K562 (cell line): ENCODE measurements around the gene CENPC. TPM values are rescaled to one million over a fixed set of nuclear protein-coding genes. Genes with fewer than 3 reads are reported as not detected.

ENCODE experiments used
- ATAC-seq: fragments of 200-7000 bp; cut with Tn5 transposase; 3 replicates; pipeline ENCODE4 v1.9.1; 2020; ENCODE audit warnings: moderate library complexity
- BruUV-seq: library from RNA; stranded (reverse); fragments of 400-500 nt; replicated peaks from 2 replicates; lab custom pipeline; 2021; lab: Mats Ljungman, UMichigan
- CTCF ChIA-PET: fragments of 300-600 bp; formaldehyde crosslinking; extraction: SDS; loops from one replicate; lab custom pipeline; 2021; ENCODE audit warnings: low intra/inter-chr PET ratio; lab: Yijun Ruan, JAX
- POLR2A ChIA-PET: fragments of 300-600, 350-650 bp; sonication (Branson Sonifier 250); formaldehyde crosslinking; extraction: SDS; loops from one replicate; lab custom pipeline; 2021; ENCODE audit warnings: antibody characterized with exemption, inconsistent platforms; lab: Yijun Ruan, JAX
- DNase-seq, 4 experiments: peaks; one replicate each; pipeline versions ENCODE4 v3.0.0 to v3.0.0-alpha.2; 2011 to 2018; ENCODE audit warnings: low spot score in 3 of 4, mixed read lengths in 3 of 4; ENCODE audit errors: extremely low read depth in 1 of 4
- FAIRE-seq: peaks from 2 replicates; lab custom pipeline; 2011; peaks lifted over from hg19 to GRCh38; lab: Jason Lieb, UNC
- H2AFZ ChIP-seq: 2 replicates; pipeline ENCODE4 v1.6.0; 2011; ENCODE audit warnings: low read depth, low read length, control low read depth, inconsistent platforms
- H3K27ac ChIP-seq: fragments of 200-600 bp; 3 replicates; pipeline ENCODE4 v1.8.0; 2011; ENCODE audit warnings: low read depth, mild to moderate bottlenecking, control low read depth, inconsistent platforms, low read length, moderate library complexity, mixed read lengths; ENCODE audit errors: extremely low read depth
- H3K27me3 ChIP-seq, 2 experiments: fragments of 300-600 bp in 1 of 2; 2 replicates in 1 of 2; 3 replicates in 1 of 2; pipeline versions ENCODE4 v1.6.0 to v1.8.0; 2011; ENCODE audit warnings: inconsistent platforms in 2 of 2, low read length in 2 of 2, mild to moderate bottlenecking in 1 of 2, mixed read lengths in 1 of 2, moderate library complexity in 1 of 2; ENCODE audit not compliant: control insufficient read depth in 2 of 2, insufficient read depth in 2 of 2
- H3K36me3 ChIP-seq: fragments of 300-600 bp; 3 replicates; pipeline ENCODE4 v1.8.0; 2011; ENCODE audit warnings: mild to moderate bottlenecking, low read length, inconsistent platforms; ENCODE audit not compliant: control insufficient read depth, insufficient read depth
- H3K4me1 ChIP-seq, 2 experiments: fragments of 200-600 bp in 1 of 2; replicated peaks in 1 of 2; 2 replicates in 1 of 2; 3 replicates in 1 of 2; pipeline versions ENCODE4 v1.5.1 to v1.8.0; 2011; ENCODE audit warnings: inconsistent platforms in 2 of 2, low read length in 2 of 2, mild to moderate bottlenecking in 1 of 2, mixed read lengths in 1 of 2, moderate library complexity in 1 of 2; ENCODE audit not compliant: control insufficient read depth in 2 of 2, insufficient read depth in 2 of 2
- H3K4me2 ChIP-seq: 2 replicates; pipeline ENCODE4 v1.6.1; 2011; ENCODE audit warnings: low read length, control low read depth, inconsistent platforms, mixed read lengths; ENCODE audit not compliant: insufficient read depth
- H3K4me3 ChIP-seq: fragments of 200-600 bp; sonication (generic), shearing (Covaris generic); 2 replicates; pipeline ENCODE4 v1.5.1; 2016; ENCODE audit warnings: control low read depth, inconsistent platforms
- H3K79me2 ChIP-seq: fragments of 200-600 bp; 3 replicates; pipeline ENCODE4 v1.8.0; 2011; ENCODE audit warnings: low read length, inconsistent platforms; ENCODE audit not compliant: control insufficient read depth, insufficient read depth
- H3K9ac ChIP-seq, 2 experiments: 2 replicates each; pipeline versions ENCODE4 v1.6.0 to v1.6.1; 2011; ENCODE audit warnings: low read depth in 2 of 2, low read length in 2 of 2, control low read depth in 1 of 2, inconsistent platforms in 1 of 2, mild to moderate bottlenecking in 1 of 2, mixed read lengths in 1 of 2; ENCODE audit not compliant: insufficient read depth in 1 of 2
- H3K9me1 ChIP-seq: one replicate; pipeline ENCODE4 v1.6.0; 2011; ENCODE audit warnings: inconsistent platforms, mild to moderate bottlenecking, low read length, moderate library complexity; ENCODE audit not compliant: control insufficient read depth, insufficient read depth
- H3K9me3 ChIP-seq: replicated peaks from 2 replicates; pipeline ENCODE4 v1.5.1; 2011; ENCODE audit warnings: low read depth, low read length, inconsistent platforms; ENCODE audit not compliant: control insufficient read depth, insufficient read depth
- H4K20me1 ChIP-seq: replicated peaks from 2 replicates; pipeline ENCODE4 v1.6.1; 2011; ENCODE audit warnings: low read length, inconsistent platforms, mixed read lengths; ENCODE audit not compliant: control insufficient read depth, insufficient read depth
- FIP1L1 ChIP-seq: fragments of 200-400 bp; formaldehyde crosslinking; IDR thresholded peaks from 2 replicates; pipeline ENCODE4 v1.6.1; 2018; ENCODE audit warnings: mild to moderate bottlenecking, low read depth, low read length; ENCODE audit not compliant: poor library complexity, severe bottlenecking
- U2AF2 ChIP-seq: fragments of 200-400 bp; formaldehyde crosslinking; optimal IDR thresholded peaks from 2 replicates; pipeline ENCODE3; 2017; ENCODE audit warnings: low read depth, mild to moderate bottlenecking, low read length
- ZFP36 ChIP-seq: fragments of 150-350 bp; IDR thresholded peaks from 2 replicates; pipeline ENCODE4 v1.6.1; 2018; ENCODE audit warnings: low read length, low read depth; ENCODE audit not compliant: partially characterized antibody
- WGBS: fragments of 100-300 bp; shearing (Covaris generic); methylation state at CpG from one replicate; pipeline ENCODE4 v1.1.6; 2016; ENCODE audit warnings: low coverage, mixed read lengths; ENCODE audit not compliant: insufficient coverage; ENCODE audit errors: missing lambda C conversion rate; 5-methylcytosine and 5-hydroxymethylcytosine counted together
- in situ Hi-C: fragments of 300-500 bp; cut with MboI; formaldehyde crosslinking; loops from 4 replicates; pipeline ENCODE4 v1.15.0; 2018; ENCODE audit warnings: inconsistent platforms, mixed read lengths
- intact Hi-C: fragments of 100-400 bp; cut with micrococcal nuclease; formaldehyde crosslinking; loops from 2 replicates; pipeline ENCODE4 v1.14.2; 2022
- polyA plus RNA-seq, 8 experiments: library from polyadenylated mRNA; depleted of rRNA in 4 of 8; stranded (reverse) in 5 of 8; unstranded in 3 of 8; fragments of >200 nt; fragmentation: Nextera tagmentation in 2 of 8; fragmentation: Illumina TruSeq in 1 of 8; extraction: Ambion mirVana in 2 of 8; extraction: Trizol in 1 of 8; gene quantifications; 2 replicates each; pipeline versions ENCODE4 v1.2.1 to v1.2.3, GENCODE V29; 2011 to 2014; ENCODE audit warnings: inconsistent platforms in 1 of 8, missing spikeins in 1 of 8
- total RNA-seq, 7 experiments: library from RNA; depleted of rRNA in 6 of 7; stranded (reverse); fragments of >200 nt in 6 of 7; fragmentation: Illumina TruSeq in 2 of 7; extraction: Trizol in 2 of 7; gene quantifications; 2 replicates each; pipeline versions ENCODE4 v1.2.1 to v1.2.3, GENCODE V29; 2011 to 2021; ENCODE audit warnings: low replicate concordance in 1 of 7
- TF ChIP-seq, protein P1 (sequence below): sonication (generic); IDR thresholded peaks from 2 replicates; pipeline ENCODE4 v1.6.1; 2016
- TF ChIP-seq, protein P2 (sequence below): fragments of 450-650 bp; IDR thresholded peaks from 2 replicates; pipeline ENCODE4 v1.6.1; 2016

CENPC gene
- total and polyA plus RNA-seq, 9 of the 15 experiments (the other 6 are each of a cell fraction or from before 2014, with no cell fraction given): 18.1 to 48.5 (median 30.8) TPM

DNA sequence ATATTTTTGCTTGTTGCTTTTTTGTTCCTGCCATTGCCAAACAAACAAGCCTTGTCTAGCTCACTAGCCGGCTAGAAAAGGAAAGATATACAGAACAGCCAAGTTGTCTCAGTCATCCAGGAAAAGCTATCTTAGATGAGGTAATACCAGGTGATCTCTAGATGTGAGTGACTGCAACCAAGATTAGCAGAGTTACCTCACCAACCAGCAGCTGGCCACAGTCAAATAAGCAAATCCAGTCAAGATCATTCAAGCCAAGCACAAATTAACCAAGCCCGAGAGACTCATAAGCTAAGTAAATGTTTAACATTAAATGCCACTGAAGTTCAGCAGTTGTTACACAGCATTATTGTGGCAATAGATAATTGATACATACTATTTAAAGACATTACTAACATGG is 108.6 kb downstream of the CENPC start:
- CTCF ChIA-PET: no interaction called here
- Histone ChIP-seq H3K27ac (no peak overlapping the region), H3K4me2 (no peak overlapping the region), H4K20me1 (no peaks in the 10 kb centered on the region), H3K27me3 (no peaks in the 10 kb centered on the region), H3K9me3 (no peaks in the 10 kb centered on the region), H3K36me3 (peaks cover 11% of the 10 kb centered on the region; the same call in 2 of the 3 replicates), H3K79me2 (no peaks in the 10 kb centered on the region), H2AFZ (no peak overlapping the region), H3K9me1 (no peaks in the 10 kb centered on the region), H3K4me1 (no peaks in the 10 kb centered on the region), H3K9ac (no peak overlapping the region), H3K4me3 (no peak overlapping the region)
- no peak for FAIRE-seq
- in situ Hi-C loops: no loop called here
- ATAC-seq: no peak; the same call in 2 of the 3 replicates
- intact Hi-C loops: no loop called here
- 90% methylated on average over 2 of the region's 2 CpGs for WGBS
- no TSS peak for BruUV-seq
- DNase-seq: no peak
- no peak for TF ChIP-seq U2AF2
- TF ChIP-seq ZFP36: no peak
- TF ChIP-seq, protein P1, sequence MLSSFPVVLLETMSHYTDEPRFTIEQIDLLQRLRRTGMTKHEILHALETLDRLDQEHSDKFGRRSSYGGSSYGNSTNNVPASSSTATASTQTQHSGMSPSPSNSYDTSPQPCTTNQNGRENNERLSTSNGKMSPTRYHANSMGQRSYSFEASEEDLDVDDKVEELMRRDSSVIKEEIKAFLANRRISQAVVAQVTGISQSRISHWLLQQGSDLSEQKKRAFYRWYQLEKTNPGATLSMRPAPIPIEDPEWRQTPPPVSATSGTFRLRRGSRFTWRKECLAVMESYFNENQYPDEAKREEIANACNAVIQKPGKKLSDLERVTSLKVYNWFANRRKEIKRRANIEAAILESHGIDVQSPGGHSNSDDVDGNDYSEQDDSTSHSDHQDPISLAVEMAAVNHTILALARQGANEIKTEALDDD: peak; percentile 67; the same call in 1 of the 2 replicates
- no peak for TF ChIP-seq FIP1L1
- TF ChIP-seq, protein P2, sequence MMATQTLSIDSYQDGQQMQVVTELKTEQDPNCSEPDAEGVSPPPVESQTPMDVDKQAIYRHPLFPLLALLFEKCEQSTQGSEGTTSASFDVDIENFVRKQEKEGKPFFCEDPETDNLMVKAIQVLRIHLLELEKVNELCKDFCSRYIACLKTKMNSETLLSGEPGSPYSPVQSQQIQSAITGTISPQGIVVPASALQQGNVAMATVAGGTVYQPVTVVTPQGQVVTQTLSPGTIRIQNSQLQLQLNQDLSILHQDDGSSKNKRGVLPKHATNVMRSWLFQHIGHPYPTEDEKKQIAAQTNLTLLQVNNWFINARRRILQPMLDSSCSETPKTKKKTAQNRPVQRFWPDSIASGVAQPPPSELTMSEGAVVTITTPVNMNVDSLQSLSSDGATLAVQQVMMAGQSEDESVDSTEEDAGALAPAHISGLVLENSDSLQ: 0 out of 2 replicates have a peak, but pooled peaks have one; percentile 12
- POLR2A ChIA-PET: interaction anchor here (0.6 to 0.7 kb wide), 2 partner anchors 15 to 227 kb away, joined by 3 to 4 read pairs; no protein-coding TSS in a partner anchor
